ENCODE measurements around the gene FKBP3.

DNA sequence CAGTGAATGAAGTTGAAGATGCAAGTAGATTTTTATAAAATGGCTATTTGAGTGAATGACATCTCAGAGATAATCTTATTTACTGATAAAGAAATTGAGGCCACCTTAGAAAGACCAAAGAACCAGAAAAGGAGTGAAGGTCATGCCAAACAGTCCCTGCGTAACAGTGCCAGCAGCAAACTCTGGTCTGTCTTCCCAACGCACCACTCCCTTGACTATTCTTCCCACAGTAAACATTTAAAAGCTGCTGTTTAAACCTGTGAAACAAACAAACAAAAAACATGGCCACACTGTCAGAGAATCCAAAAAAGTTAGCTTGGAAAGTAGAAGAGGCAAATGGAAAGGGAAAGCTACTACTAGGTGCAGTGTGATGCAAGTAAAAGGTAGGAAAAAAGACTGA is 51.9 kb downstream of the FKBP3 start:
- TF ChIP-seq, protein P1, sequence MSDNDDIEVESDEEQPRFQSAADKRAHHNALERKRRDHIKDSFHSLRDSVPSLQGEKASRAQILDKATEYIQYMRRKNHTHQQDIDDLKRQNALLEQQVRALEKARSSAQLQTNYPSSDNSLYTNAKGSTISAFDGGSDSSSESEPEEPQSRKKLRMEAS (IDR thresholded peaks at IDR 0.05; ENCODE audit: low read depth, low read length) = no peak
- TF ChIP-seq POLR2A (IDR thresholded peaks at IDR 0.05; ENCODE audit: extremely low read depth, insufficient read length) = no peak
- TF ChIP-seq, protein P2, sequence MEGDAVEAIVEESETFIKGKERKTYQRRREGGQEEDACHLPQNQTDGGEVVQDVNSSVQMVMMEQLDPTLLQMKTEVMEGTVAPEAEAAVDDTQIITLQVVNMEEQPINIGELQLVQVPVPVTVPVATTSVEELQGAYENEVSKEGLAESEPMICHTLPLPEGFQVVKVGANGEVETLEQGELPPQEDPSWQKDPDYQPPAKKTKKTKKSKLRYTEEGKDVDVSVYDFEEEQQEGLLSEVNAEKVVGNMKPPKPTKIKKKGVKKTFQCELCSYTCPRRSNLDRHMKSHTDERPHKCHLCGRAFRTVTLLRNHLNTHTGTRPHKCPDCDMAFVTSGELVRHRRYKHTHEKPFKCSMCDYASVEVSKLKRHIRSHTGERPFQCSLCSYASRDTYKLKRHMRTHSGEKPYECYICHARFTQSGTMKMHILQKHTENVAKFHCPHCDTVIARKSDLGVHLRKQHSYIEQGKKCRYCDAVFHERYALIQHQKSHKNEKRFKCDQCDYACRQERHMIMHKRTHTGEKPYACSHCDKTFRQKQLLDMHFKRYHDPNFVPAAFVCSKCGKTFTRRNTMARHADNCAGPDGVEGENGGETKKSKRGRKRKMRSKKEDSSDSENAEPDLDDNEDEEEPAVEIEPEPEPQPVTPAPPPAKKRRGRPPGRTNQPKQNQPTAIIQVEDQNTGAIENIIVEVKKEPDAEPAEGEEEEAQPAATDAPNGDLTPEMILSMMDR (IDR thresholded peaks at IDR 0.05; ENCODE audit: low read depth, low read length) = no peak
- no peak for TF ChIP-seq MYC (IDR thresholded peaks at IDR 0.05; ENCODE audit: low read depth, low read length)

Data from NB4 (cell line).